CD4-positive, CD25-positive, alpha-beta regulatory T cell (primary cell): ENCODE results near the gene STK4. TPM values are rescaled to one million over a fixed set of nuclear protein-coding genes. Genes with fewer than 3 reads are reported as not detected.
"Not testable (repeated sequence)": the region's sequence is repeated elsewhere in the genome, so short reads cannot be mapped to it uniquely, and the experiment has no call there.

Experiments
- ATAC-seq, 2 donors: fragments of 150-1000 bp; cut with Tn5 transposase; one replicate each; pipeline ENCODE4 v1.10.0; 2021; ENCODE audit warnings: low read depth in 2 of 2, moderate number of reproducible peaks in 2 of 2, moderate library complexity in 1 of 2
- DNase-seq, 3 donors: peaks; one replicate each; pipeline versions ENCODE4 v3.0.0 to v3.0.0-alpha.2; 2012 to 2022; ENCODE audit warnings: mixed read lengths in 1 of 3
- H3K27ac ChIP-seq: one replicate; pipeline ENCODE4 v1.7.0; 2013; ENCODE audit warnings: mild to moderate bottlenecking, low read length; ENCODE audit not compliant: insufficient read depth, poor library complexity, severe bottlenecking
- H3K27me3 ChIP-seq: one replicate; pipeline ENCODE4 v1.7.0; 2013; ENCODE audit warnings: low read length; ENCODE audit not compliant: control insufficient read depth, insufficient read depth
- H3K36me3 ChIP-seq: one replicate; pipeline ENCODE4 v1.7.0; 2013; ENCODE audit warnings: mild to moderate bottlenecking, low read length, moderate library complexity; ENCODE audit not compliant: control insufficient read depth, insufficient read depth
- H3K4me1 ChIP-seq: 2 replicates; pipeline ENCODE4 v1.7.0; 2013; ENCODE audit warnings: mild to moderate bottlenecking, low read length; ENCODE audit not compliant: insufficient read depth, control insufficient read depth, poor library complexity, severe bottlenecking
- H3K4me3 ChIP-seq: one replicate; pipeline ENCODE4 v1.7.0; 2013; ENCODE audit warnings: low read depth, mild to moderate bottlenecking, low read length, moderate library complexity
- H3K9me3 ChIP-seq, 2 experiments: 1 replicate in 1 of 2; 2 replicates in 1 of 2; pipeline ENCODE4 v1.7.0; 2013; ENCODE audit warnings: low read length in 2 of 2, mild to moderate bottlenecking in 1 of 2, moderate library complexity in 1 of 2; ENCODE audit not compliant: control insufficient read depth in 2 of 2
- H3K27ac Mint-ChIP-seq, 3 donors: one replicate each; pipeline ENCODE4 v1.8.0; 2020 to 2022; ENCODE audit warnings: mild to moderate bottlenecking in 3 of 3, mixed read lengths in 3 of 3, moderate library complexity in 2 of 3
- H3K27me3 Mint-ChIP-seq: one replicate; pipeline ENCODE4 v1.8.0; 2022; ENCODE audit warnings: mild to moderate bottlenecking, mixed read lengths
- H3K36me3 Mint-ChIP-seq: one replicate; pipeline ENCODE4 v1.8.0; 2020; ENCODE audit warnings: mixed read lengths
- H3K4me1 Mint-ChIP-seq, 4 donors: one replicate each; pipeline ENCODE4 v1.8.0; 2020 to 2022; ENCODE audit warnings: mixed read lengths in 4 of 4, mild to moderate bottlenecking in 1 of 4
- H3K4me3 Mint-ChIP-seq, 4 donors: one replicate each; pipeline ENCODE4 v1.8.0; 2020 to 2022; ENCODE audit warnings: mild to moderate bottlenecking in 4 of 4, mixed read lengths in 4 of 4, moderate library complexity in 3 of 4
- H3K9me3 Mint-ChIP-seq, 7 donors: one replicate each; pipeline ENCODE4 v1.8.0; 2020 to 2022; ENCODE audit warnings: mixed read lengths in 7 of 7, mild to moderate bottlenecking in 3 of 7, moderate library complexity in 2 of 7
- polyA plus RNA-seq, 4 donors: library from polyadenylated mRNA; unstranded; fragments of 300-500 nt; fragmentation: Illumina TruSeq; gene quantifications; one replicate each; pipeline ENCODE4 v1.2.3, GENCODE V29; 2021
- total RNA-seq: library from RNA; stranded (reverse); gene quantifications from one replicate; pipeline ENCODE4 v1.2.3, GENCODE V29; 2022

The STK4 gene
- total and polyA plus RNA-seq, 5 donors from 2014 or later = 211 to 375 (median 227) TPM

DNA sequence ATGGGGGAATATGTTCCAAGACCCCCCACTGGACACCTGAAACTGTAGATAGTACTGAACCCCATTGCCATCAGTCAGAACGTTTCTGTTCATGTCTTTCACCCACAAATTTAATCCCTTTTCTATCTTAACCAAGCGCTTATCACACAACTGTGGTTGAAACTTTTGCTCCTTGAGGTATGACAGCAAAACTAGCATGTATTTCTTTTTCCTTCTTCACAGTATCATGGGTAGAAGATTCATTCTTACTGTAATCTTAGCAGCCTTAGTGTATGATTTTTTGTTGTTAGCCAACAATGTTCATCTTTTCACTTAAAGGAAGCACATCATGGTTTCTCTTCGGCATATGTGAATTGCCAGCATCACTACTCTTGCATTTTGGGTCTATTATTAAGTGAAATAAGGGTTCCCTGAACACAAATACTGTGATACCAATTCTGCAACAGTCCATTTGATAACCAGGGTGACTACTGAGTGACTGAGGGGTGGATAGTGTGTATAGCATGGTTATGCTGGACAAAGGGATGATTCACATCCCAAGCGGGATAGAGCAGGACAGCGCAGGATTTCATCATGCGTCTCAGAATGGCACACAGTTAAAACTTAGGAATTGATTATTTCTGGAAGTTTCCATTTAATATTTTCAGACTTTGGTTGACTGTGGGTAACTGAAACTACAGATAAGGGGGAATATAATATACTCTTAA is 92.9 kb downstream of the STK4 start:
- H3K9me3 ChIP-seq = no peaks in the 10 kb centered on the region
- Mint-ChIP-seq H3K9me3 (no peaks in the 10 kb centered on the region), H3K36me3 (peaks cover 47% of the 10 kb centered on the region), H3K27ac (peak overlapping the region; percentile 26 to 55 (median 41)), H3K4me1 (peaks cover 42 to 82% (median 61%) of the 10 kb centered on the region in 4 donors), H3K4me3 (peak overlapping the region in 1 of 4 donors; percentile 16), H3K27me3 (no peaks in the 10 kb centered on the region)
- ATAC-seq (no peak), DNase-seq (no peak)
- H3K27me3 ChIP-seq = no peaks in the 10 kb centered on the region
- no peak overlapping the region for H3K4me3 ChIP-seq
- H3K36me3 ChIP-seq = peaks cover 70% of the 10 kb centered on the region
- H3K4me1 ChIP-seq = peaks cover 32% of the 10 kb centered on the region
- peak overlapping the region; percentile 34 for H3K27ac ChIP-seq

DNA sequence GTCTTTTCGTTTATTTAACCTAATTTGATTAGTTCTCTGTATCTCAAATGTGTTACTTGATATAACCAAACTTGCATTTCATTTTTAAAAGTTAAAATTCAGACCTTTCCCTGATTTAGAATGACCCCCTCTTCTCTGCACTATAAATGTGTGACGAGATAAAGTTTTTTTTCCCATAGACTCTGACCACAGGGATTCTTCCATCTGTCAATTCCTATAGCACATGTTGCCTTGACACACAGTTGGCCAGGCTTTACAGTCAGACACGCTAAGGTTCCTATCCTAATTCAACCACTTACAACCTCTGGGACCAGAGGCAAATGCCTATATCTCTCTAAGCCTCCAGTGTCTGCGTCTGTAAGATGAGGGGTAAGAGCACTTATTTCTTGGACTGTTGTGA is 94.0 kb downstream of the STK4 start:
- no peaks in the 10 kb centered on the region for H3K9me3 Mint-ChIP-seq
- H3K9me3 ChIP-seq = no peaks in the 10 kb centered on the region
- H3K27ac ChIP-seq = peak overlapping the region; percentile 20
- no peak for DNase-seq
- peaks cover 51% of the 10 kb centered on the region for H3K36me3 Mint-ChIP-seq
- peaks cover 46 to 86% (median 67%) of the 10 kb centered on the region in 4 donors for H3K4me1 Mint-ChIP-seq
- H3K4me3 Mint-ChIP-seq = peak overlapping the region in 1 of 4 donors; percentile 18
- ATAC-seq = no peak
- H3K27ac Mint-ChIP-seq = peak overlapping the region in 2 of 3 donors; percentile 34 to 88
- H3K4me1 ChIP-seq = peaks cover 42% of the 10 kb centered on the region
- no peaks in the 10 kb centered on the region for H3K27me3 ChIP-seq
- H3K36me3 ChIP-seq = peaks cover 67% of the 10 kb centered on the region
- H3K27me3 Mint-ChIP-seq = no peaks in the 10 kb centered on the region
- H3K4me3 ChIP-seq = no peak overlapping the region

DNA sequence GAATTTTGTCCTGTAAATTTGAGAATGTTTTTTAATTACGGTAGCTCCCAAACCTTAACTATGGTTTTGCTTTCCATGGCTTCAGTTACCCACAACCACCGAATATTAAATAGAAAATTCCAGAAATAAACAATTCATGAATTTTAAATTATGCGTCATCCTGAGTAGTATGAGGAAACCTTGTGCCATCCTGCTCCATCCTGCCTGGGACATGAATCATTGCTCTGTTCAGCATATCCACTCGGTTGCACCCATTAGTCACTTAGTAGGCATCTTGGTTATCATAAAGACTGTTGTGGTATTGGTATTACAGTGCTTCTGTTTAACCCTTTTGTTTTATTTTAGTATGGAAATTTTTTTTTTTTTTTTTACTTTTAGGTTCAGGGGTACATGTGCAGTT is 94.9 kb downstream of the STK4 start:
- H3K9me3 ChIP-seq = no peaks in the 10 kb centered on the region
- no peaks in the 10 kb centered on the region for H3K27me3 Mint-ChIP-seq
- peaks cover 47% of the 10 kb centered on the region for H3K36me3 Mint-ChIP-seq
- H3K27ac ChIP-seq = peak overlapping the region; percentile 3
- H3K4me3 Mint-ChIP-seq = no peak overlapping the region
- H3K27ac Mint-ChIP-seq = peak overlapping the region in 1 of 3 donors; percentile 34
- peaks cover 45 to 81% (median 65%) of the 10 kb centered on the region in 4 donors for H3K4me1 Mint-ChIP-seq
- no peaks in the 10 kb centered on the region for H3K27me3 ChIP-seq
- ATAC-seq (no peak), DNase-seq (no peak)
- H3K9me3 Mint-ChIP-seq = no peaks in the 10 kb centered on the region
- H3K4me1 ChIP-seq = peaks cover 42% of the 10 kb centered on the region
- H3K4me3 ChIP-seq = no peak overlapping the region
- H3K36me3 ChIP-seq = peaks cover 69% of the 10 kb centered on the region

DNA sequence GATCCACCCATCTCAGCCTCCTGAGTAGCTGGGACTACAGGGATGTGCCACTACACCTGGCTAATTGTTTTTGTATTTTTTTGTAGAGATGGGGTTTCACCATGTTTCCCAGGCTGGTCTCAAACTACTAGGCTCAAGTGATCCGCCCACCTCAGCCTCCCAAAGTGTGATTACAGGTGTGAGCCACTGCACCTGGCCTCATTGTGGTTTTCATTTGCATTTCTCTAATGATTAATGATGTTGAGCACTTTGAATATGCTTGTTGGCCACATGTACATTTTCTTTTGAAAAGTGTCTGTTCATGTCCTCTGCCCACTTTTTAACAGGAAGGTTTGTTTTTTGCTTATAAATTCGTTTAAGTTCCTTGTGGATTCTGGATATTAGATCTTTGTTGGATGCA is 96.8 kb downstream of the STK4 start:
- H3K27me3 Mint-ChIP-seq, DNase-seq, H3K4me3 ChIP-seq, H3K27ac Mint-ChIP-seq, ATAC-seq, H3K27me3 ChIP-seq, H3K27ac ChIP-seq, H3K9me3 ChIP-seq, H3K9me3 Mint-ChIP-seq: not testable (repeated sequence)
- peaks cover 70% of the 10 kb centered on the region for H3K36me3 ChIP-seq
- H3K4me1 ChIP-seq = peaks cover 32% of the 10 kb centered on the region
- Mint-ChIP-seq H3K4me3 (peak overlapping the region in 2 of 4 donors; percentile 32 to 49), H3K36me3 (peaks cover 50% of the 10 kb centered on the region), H3K4me1 (peaks cover 47 to 82% (median 63%) of the 10 kb centered on the region in 4 donors)

DNA sequence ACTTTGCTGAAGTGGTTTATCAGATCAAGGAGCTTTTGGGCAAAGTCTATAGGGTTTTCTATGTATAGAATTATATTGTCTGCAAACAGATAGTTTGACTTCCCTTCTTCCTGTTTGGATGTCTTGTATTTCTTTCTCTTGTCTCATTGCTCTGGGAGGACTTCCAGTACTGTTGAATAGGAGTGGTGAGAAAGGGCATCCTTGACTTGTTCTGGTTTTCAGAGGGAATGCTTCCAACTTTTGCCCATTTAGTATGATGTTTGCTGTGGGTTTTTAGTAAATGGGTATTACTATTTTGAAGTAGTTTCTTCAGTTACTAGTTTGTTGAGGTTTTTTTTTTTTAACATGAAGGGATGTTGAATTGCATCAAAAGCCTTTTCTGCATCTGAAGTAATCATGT is 98.5 kb downstream of the STK4 start:
- Mint-ChIP-seq H3K9me3 (no peaks in the 10 kb centered on the region), H3K4me3 (peak overlapping the region; percentile 2 to 73 (median 48)), H3K36me3 (peaks cover 51% of the 10 kb centered on the region), H3K4me1 (peaks cover 48 to 84% (median 58%) of the 10 kb centered on the region in 4 donors), H3K27ac (peak overlapping the region; percentile 7 to 18 (median 10)), H3K27me3 (no peaks in the 10 kb centered on the region)
- Histone ChIP-seq H3K27me3 (no peaks in the 10 kb centered on the region), H3K4me1 (peaks cover 19% of the 10 kb centered on the region), H3K4me3 (peak overlapping the region; percentile 35), H3K9me3 (no peaks in the 10 kb centered on the region), H3K27ac (no peak overlapping the region), H3K36me3 (peaks cover 74% of the 10 kb centered on the region)
- no peak for ATAC-seq
- no peak for DNase-seq

DNA sequence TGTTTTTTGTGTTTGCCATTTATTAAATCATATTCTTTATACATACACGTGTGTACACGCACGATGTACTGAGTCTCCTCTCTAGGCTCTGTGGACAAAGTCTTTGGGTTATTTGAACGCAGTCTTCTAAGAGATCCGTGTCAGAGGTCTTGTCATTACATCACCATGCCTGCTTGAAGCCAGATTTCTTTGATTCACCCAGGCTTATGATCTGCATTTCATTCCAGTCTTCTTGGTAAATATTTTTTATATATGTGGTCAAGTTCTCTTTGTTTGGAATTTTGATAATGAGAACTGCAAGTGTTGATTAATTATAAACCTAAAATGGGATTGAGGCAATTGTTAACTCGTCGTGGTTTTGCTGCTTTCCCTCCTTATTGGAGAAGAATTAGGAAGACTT is 100.1 kb downstream of the STK4 start:
- Histone ChIP-seq H3K4me1 (peaks cover 19% of the 10 kb centered on the region), H3K4me3 (no peak overlapping the region), H3K27me3 (no peaks in the 10 kb centered on the region), H3K9me3 (no peaks in the 10 kb centered on the region), H3K27ac (no peak overlapping the region), H3K36me3 (peaks cover 70% of the 10 kb centered on the region)
- Mint-ChIP-seq H3K4me3 (no peak overlapping the region), H3K27me3 (no peaks in the 10 kb centered on the region), H3K27ac (no peak overlapping the region), H3K9me3 (no peaks in the 10 kb centered on the region), H3K36me3 (peaks cover 58% of the 10 kb centered on the region), H3K4me1 (peaks cover 51 to 85% (median 60%) of the 10 kb centered on the region in 4 donors)
- no peak for ATAC-seq
- DNase-seq = no peak

DNA sequence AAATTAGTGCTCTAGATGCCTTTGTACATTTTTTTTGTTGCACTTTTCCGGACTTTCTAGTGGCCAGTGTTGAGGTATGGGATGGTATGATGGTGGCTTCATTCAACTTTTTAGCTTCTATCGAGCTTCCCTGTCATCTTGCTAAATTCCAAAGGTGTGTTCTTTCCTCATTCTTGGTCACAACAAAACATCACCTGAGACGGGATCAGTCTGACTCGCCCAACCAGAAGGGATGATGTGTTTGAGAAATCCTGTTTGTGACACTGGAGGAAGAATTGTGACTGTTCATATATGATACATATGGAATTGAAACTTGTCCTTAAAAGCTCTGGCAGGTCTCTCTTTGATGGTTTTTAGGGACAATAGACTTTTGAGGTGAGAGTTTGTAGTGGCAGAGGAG is 100.8 kb downstream of the STK4 start:
- DNase-seq (no peak), ATAC-seq (no peak)
- Histone ChIP-seq H3K27ac (no peak overlapping the region), H3K27me3 (no peaks in the 10 kb centered on the region), H3K4me1 (peaks cover 19% of the 10 kb centered on the region), H3K36me3 (peaks cover 72% of the 10 kb centered on the region), H3K9me3 (no peaks in the 10 kb centered on the region), H3K4me3 (no peak overlapping the region)
- H3K36me3 Mint-ChIP-seq = peaks cover 60% of the 10 kb centered on the region
- H3K27me3 Mint-ChIP-seq = no peaks in the 10 kb centered on the region
- peak overlapping the region in 2 of 3 donors; percentile 57 to 67 for H3K27ac Mint-ChIP-seq
- H3K4me1 Mint-ChIP-seq = peaks cover 47 to 84% (median 63%) of the 10 kb centered on the region in 4 donors
- peak overlapping the region in 2 of 4 donors; percentile 4 to 7 for H3K4me3 Mint-ChIP-seq
- H3K9me3 Mint-ChIP-seq = no peaks in the 10 kb centered on the region

DNA sequence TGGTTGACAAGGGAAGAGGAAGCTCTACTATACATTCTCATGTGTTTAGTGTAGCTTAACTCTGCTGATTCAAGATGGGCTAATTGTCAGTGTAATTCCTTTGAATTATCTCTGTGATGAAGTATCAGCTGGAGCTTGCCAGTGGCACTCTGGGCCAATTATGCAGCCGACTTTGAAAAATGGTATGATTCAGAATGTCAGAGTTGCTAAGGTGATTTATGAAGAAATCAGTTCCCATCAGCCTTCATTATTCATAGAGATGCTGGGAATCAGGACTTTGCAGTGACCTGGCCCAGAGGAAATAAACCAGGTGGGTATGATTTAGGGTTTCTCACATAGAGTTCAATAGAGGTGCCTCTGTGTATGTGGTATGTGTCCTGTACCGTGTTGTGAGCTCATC is 101.2 kb downstream of the STK4 start:
- Mint-ChIP-seq H3K4me1 (peaks cover 45 to 82% (median 62%) of the 10 kb centered on the region in 4 donors), H3K27me3 (no peaks in the 10 kb centered on the region), H3K27ac (peak overlapping the region in 2 of 3 donors; percentile 57 to 67), H3K36me3 (peaks cover 56% of the 10 kb centered on the region), H3K9me3 (no peaks in the 10 kb centered on the region), H3K4me3 (peak overlapping the region in 2 of 4 donors; percentile 4 to 7)
- no peak for ATAC-seq
- no peaks in the 10 kb centered on the region for H3K27me3 ChIP-seq
- H3K27ac ChIP-seq = no peak overlapping the region
- H3K9me3 ChIP-seq = no peaks in the 10 kb centered on the region
- H3K36me3 ChIP-seq = peaks cover 73% of the 10 kb centered on the region
- no peak for DNase-seq
- no peak overlapping the region for H3K4me3 ChIP-seq
- peaks cover 19% of the 10 kb centered on the region for H3K4me1 ChIP-seq
